RWPE1 (cell line): ENCODE data around the gene MB21D2.

Source experiments
- CTCF ChIA-PET: fragments of 350-600 bp; sonication (Branson Sonifier 250); formaldehyde crosslinking; extraction: SDS; loops from one replicate; lab custom pipeline; 2021; lab: Yijun Ruan, JAX
- POLR2A ChIA-PET: fragments of 400-600 bp; formaldehyde crosslinking; extraction: SDS; loops from one replicate; lab custom pipeline; 2020; ENCODE audit warnings: antibody characterized with exemption; ENCODE audit not compliant: low non-redundant PET; lab: Yijun Ruan, JAX
- DNase-seq: peaks from one replicate; pipeline ENCODE4 v3.0.0; 2012; ENCODE audit warnings: low spot score
- H3K27ac ChIP-seq: fragments of 450-650 bp; 2 replicates; pipeline ENCODE4 v1.5.1; 2017
- CTCF ChIP-seq: fragments of 450-650 bp; conservative IDR thresholded peaks from 2 replicates; pipeline ENCODE4 v1.5.1; 2017; ENCODE audit warnings: low read depth, mild to moderate bottlenecking

Gene MB21D2

DNA sequence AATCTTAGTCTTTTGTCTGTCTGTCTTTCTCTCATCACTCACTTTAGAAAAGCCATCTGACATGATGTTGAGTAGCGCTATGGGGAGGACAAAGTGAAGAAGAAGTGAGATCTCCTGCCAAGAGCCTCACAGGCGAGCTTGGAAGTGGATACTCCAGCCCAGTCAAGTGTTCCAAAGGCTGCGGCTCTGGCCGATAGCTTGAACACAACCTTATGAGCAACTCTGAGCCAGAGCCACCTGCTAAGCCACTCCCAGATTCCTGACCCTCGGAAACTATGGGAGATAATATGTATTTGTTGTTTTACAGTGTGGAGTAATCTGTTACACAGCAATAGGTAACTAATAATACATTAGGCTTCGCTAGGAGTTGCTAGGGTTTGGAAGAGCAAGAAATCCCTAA lies 76.2 kb downstream of the MB21D2 start:
- H3K27ac ChIP-seq: no peak overlapping the region
- CTCF ChIA-PET: interaction anchor here (0.7 to 1.4 kb wide), 2 partner anchors 10 to 1272 kb away, joined by 3 to 5 read pairs; no protein-coding TSS in a partner anchor
- DNase-seq: no peak

GRCh38 chr3:192840143-192840836 lies 77.4 kb downstream of the MB21D2 start:
- TF ChIP-seq CTCF: no peak
- H3K27ac ChIP-seq: no peak overlapping the region
- DNase-seq: no peak
- CTCF ChIA-PET: no interaction called here
- POLR2A ChIA-PET: no interaction called here

More for the DNA sequence above, 76.2 kb downstream of the MB21D2 start:
- POLR2A ChIA-PET: no interaction called here
- TF ChIP-seq CTCF: no peak

- no peak overlapping the region for H3K27ac ChIP-seq
- CTCF ChIA-PET: interaction anchor here (0.9 kb wide), 1 partner anchor 205 kb away, joined by 3 read pairs; no protein-coding TSS in a partner anchor
- no peak for DNase-seq
- TF ChIP-seq CTCF: no peak
- POLR2A ChIA-PET: no interaction called here
Measured at GRCh38 chr3:192835818-192836815, 81.5 kb downstream of the MB21D2 start.

GRCh38 chr3:192834428-192834827 lies 83.2 kb downstream of the MB21D2 start:
- H3K27ac ChIP-seq: no peak overlapping the region
- no peak for DNase-seq
- ChIA-PET POLR2A (interaction anchor here (0.6 kb wide), 1 partner anchor 751 kb away, joined by 4 read pairs; no protein-coding TSS in a partner anchor), CTCF (interaction anchor here (0.7 kb wide), 1 partner anchor 54 kb away, joined by 3 read pairs; no protein-coding TSS in a partner anchor)
- no peak for TF ChIP-seq CTCF

DNA sequence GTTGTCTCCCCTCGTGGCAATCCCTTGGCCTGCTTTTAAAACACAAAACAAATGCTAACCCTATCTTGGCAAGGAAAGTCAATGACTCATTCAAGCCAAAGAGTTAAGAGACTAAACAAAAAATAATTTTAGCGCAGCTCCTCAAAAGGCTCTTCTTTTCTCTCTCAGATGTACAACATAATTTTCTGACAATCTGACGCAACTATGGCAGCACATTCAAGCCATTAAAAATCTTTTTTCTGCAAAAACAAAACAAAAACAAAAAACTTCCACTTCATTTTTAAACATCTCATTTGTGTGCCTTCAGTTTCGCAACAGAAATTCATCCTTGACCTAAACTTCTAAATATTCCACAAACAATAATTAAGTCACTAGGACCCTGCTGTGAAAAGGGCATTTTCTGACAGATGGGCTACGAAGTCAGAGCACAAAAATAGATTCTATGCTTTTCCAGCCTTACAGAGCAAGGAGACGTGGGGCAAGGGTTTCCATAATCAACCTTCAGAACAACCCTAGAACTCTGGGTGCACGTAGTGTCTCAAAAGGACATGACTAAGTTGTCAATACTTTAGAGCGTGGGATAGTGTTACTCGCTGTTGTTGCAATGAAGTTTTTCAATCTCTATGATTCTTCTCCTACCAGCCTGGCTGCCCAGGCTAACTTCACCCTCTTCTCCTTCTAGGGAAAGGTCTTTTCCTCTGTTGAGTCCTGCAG lies 84.3 kb downstream of the MB21D2 start:
- no peak for TF ChIP-seq CTCF
- POLR2A ChIA-PET: no interaction called here
- peak; percentile 20 for DNase-seq
- CTCF ChIA-PET: interaction anchor here (0.7 kb wide), 1 partner anchor 90 kb away, joined by 4 read pairs; no protein-coding TSS in a partner anchor
- H3K27ac ChIP-seq: no peak overlapping the region
